OCI-LY7 (cell line): Measurements from ENCODE around the gene MRNIP. TPM values are rescaled to one million over a fixed set of nuclear protein-coding genes. Genes with fewer than 3 reads are reported as not detected.

Experiments
- BruUV-seq: library from RNA; stranded (reverse); fragments of 400-500 nt; replicated peaks from 2 replicates; lab custom pipeline; 2021; lab: Mats Ljungman, UMichigan
- CTCF ChIA-PET: fragments of 300-600 bp; sonication (Branson Sonifier 250); formaldehyde crosslinking; loops from one replicate; lab custom pipeline; 2022; ENCODE audit warnings: antibody characterized with exemption; ENCODE audit not compliant: unreplicated experiment; lab: Charles Lee
- POLR2A ChIA-PET: fragments of 300-600 bp; sonication (Branson Sonifier 250); formaldehyde crosslinking; loops from one replicate; lab custom pipeline; 2022; ENCODE audit warnings: antibody characterized with exemption; lab: Charles Lee
- DNase-seq: peaks from one replicate; pipeline ENCODE4 v3.0.0-alpha.2; 2015; ENCODE audit warnings: low spot score
- H2AFZ ChIP-seq: fragments of 200-600 bp; sonication (generic), shearing (Covaris generic); 2 replicates; pipeline ENCODE4 v1.6.1; 2014; ENCODE audit warnings: mild to moderate bottlenecking, antibody characterized with exemption, low read length, moderate library complexity
- H3K27ac ChIP-seq: fragments of 200-600 bp; sonication (generic); 2 replicates; pipeline ENCODE4 v1.5.1; 2014; ENCODE audit warnings: mixed run types, low read depth, mild to moderate bottlenecking, moderate library complexity, low read length, inconsistent platforms; ENCODE audit not compliant: poor library complexity, severe bottlenecking
- H3K36me3 ChIP-seq: fragments of 200-600 bp; sonication (generic); 2 replicates; pipeline ENCODE4 v1.6.1; 2014; ENCODE audit warnings: mild to moderate bottlenecking, antibody characterized with exemption, low read length, moderate library complexity, mixed read lengths; ENCODE audit not compliant: insufficient read depth
- H3K4me1 ChIP-seq: fragments of 200-600 bp; sonication (generic); 2 replicates; pipeline ENCODE4 v1.5.1; 2014; ENCODE audit warnings: mild to moderate bottlenecking, low read length; ENCODE audit not compliant: insufficient read depth, poor library complexity, severe bottlenecking
- H3K4me2 ChIP-seq: fragments of 200-600 bp; sonication (generic); 2 replicates; pipeline ENCODE4 v1.6.1; 2014; ENCODE audit warnings: mild to moderate bottlenecking, low read length
- H3K4me3 ChIP-seq: fragments of 200-600 bp; sonication (generic); 2 replicates; pipeline ENCODE4 v1.5.1; 2014; ENCODE audit warnings: mild to moderate bottlenecking, low read depth, low read length; ENCODE audit not compliant: poor library complexity, severe bottlenecking
- H3K79me2 ChIP-seq: fragments of 200-600 bp; sonication (generic); 2 replicates; pipeline ENCODE4 v1.6.1; 2016; ENCODE audit warnings: low read depth, mild to moderate bottlenecking, low read length, moderate library complexity, mixed read lengths; ENCODE audit not compliant: insufficient read depth
- H3K9me2 ChIP-seq: fragments of 200-600 bp; sonication (generic); 2 replicates; pipeline ENCODE4 v1.6.1; 2016; ENCODE audit warnings: mild to moderate bottlenecking, low read length, mixed read lengths; ENCODE audit not compliant: insufficient read depth
- H3K9me3 ChIP-seq: fragments of 200-600 bp; sonication (generic); 2 replicates; pipeline ENCODE4 v1.6.1; 2014; ENCODE audit warnings: mild to moderate bottlenecking, mixed run types, low read length, mixed read lengths
- H4K20me1 ChIP-seq: fragments of 200-600 bp; sonication (generic); 2 replicates; pipeline ENCODE4 v1.6.1; 2014; ENCODE audit warnings: mild to moderate bottlenecking, antibody characterized with exemption, low read length, moderate library complexity, mixed read lengths; ENCODE audit not compliant: insufficient read depth
- CTCF ChIP-seq: fragments of 200-600 bp; sonication (generic); conservative IDR thresholded peaks from 2 replicates; pipeline ENCODE4 v1.5.1; 2014; ENCODE audit warnings: mild to moderate bottlenecking, antibody characterized with exemption, low read length, moderate library complexity, mixed read lengths
- EZH2phosphoT487 ChIP-seq: fragments of 200-600 bp; sonication (generic); IDR thresholded peaks from 2 replicates; pipeline ENCODE4 v1.6.1; 2018; ENCODE audit warnings: low read depth, borderline replicate concordance, mild to moderate bottlenecking, mixed run types, antibody characterized with exemption, low read length, moderate library complexity, mixed read lengths
- intact Hi-C: fragments of 100-400 bp; cut with micrococcal nuclease; formaldehyde crosslinking; loops from one replicate; pipeline ENCODE4 v1.10.0; 2022; ENCODE audit not compliant: unreplicated experiment
- total RNA-seq, 2 experiments: library from RNA; depleted of rRNA in 1 of 2; stranded (reverse); fragments of >200 nt in 1 of 2; shearing (Covaris generic) in 1 of 2; gene quantifications; 2 replicates each; pipeline ENCODE4 v1.2.3, GENCODE V29; 2014 to 2022

Gene MRNIP
- total RNA-seq, 2 experiments from 2014 or later: 70.5 to 78.7 TPM

GRCh38 chr5:179883163-179883562 is 24.5 kb upstream of the MRNIP start:
- no peaks in the 10 kb centered on the region for H3K9me2 ChIP-seq
- TF ChIP-seq CTCF (no peak), EZH2phosphoT487 (no peak)
- ChIA-PET POLR2A (interaction anchor here (0.6 to 1.2 kb wide), 4 partner anchors 16 to 127 kb away, joined by 3 to 4 read pairs (median 3); no protein-coding TSS in a partner anchor), CTCF (no interaction called here)
- intact Hi-C loops: no loop called here
- BruUV-seq: no TSS peak
- no peaks in the 10 kb centered on the region for H3K4me1 ChIP-seq
- H3K36me3 ChIP-seq: peaks cover 76% of the 10 kb centered on the region
- DNase-seq: no peak
- H4K20me1 ChIP-seq: no peaks in the 10 kb centered on the region
- no peak overlapping the region for H2AFZ ChIP-seq
- H3K9me3 ChIP-seq: peaks cover 27% of the 10 kb centered on the region
- no peak overlapping the region for H3K27ac ChIP-seq
- no peak overlapping the region for H3K4me3 ChIP-seq
- H3K79me2 ChIP-seq: no peaks in the 10 kb centered on the region
- H3K4me2 ChIP-seq: no peak overlapping the region

GRCh38 chr5:179882338-179882737 is 23.7 kb upstream of the MRNIP start:
- H2AFZ ChIP-seq: no peak overlapping the region
- CTCF ChIA-PET: no interaction called here
- BruUV-seq: no TSS peak

More at GRCh38 chr5:179882338-179882737, 23.7 kb upstream of the MRNIP start:
- Histone ChIP-seq H3K79me2 (no peaks in the 10 kb centered on the region), H4K20me1 (no peaks in the 10 kb centered on the region), H3K4me2 (no peak overlapping the region), H3K27ac (no peak overlapping the region), H3K9me2 (no peaks in the 10 kb centered on the region), H3K4me3 (no peak overlapping the region), H3K4me1 (no peaks in the 10 kb centered on the region), H3K36me3 (peaks cover 74% of the 10 kb centered on the region), H3K9me3 (peaks cover 27% of the 10 kb centered on the region)
- TF ChIP-seq CTCF (no peak), EZH2phosphoT487 (no peak)
- DNase-seq: no peak
- POLR2A ChIA-PET: interaction anchor here (0.9 to 1.2 kb wide), 2 partner anchors 17 to 25 kb away, joined by 3 to 4 read pairs; no protein-coding TSS in a partner anchor
- intact Hi-C loops: no loop called here
